ENCODE measurements around the gene SLC11A2.

Gene SLC11A2

GRCh38 chr12:51025836-51026638 lies at the start of gene SLC11A2:
TSS of gene SLC11A2 (minus strand) at chr12:51026384. CDS start at chr12:51010728, 15,656 bp downstream.
- H4K20me1 ChIP-seq (ENCODE audit: control insufficient read depth, insufficient read depth, low read depth, low read length), result no peaks in the 10 kb centered on the region
- H3K79me2 ChIP-seq (ENCODE audit: control insufficient read depth, low read length), result peaks cover 50% of the 10 kb centered on the region
- TF ChIP-seq CTCF (IDR thresholded peaks at IDR 0.05; ENCODE audit: low read depth, low read length, poor library complexity, severe bottlenecking) (peak; percentile 20), EZH2phosphoT487 (IDR thresholded peaks at IDR 0.05; ENCODE audit: borderline replicate concordance, low read length) (no peak)
- H3K4me1 ChIP-seq (ENCODE audit: control insufficient read depth, low read length), result peaks cover 30% of the 10 kb centered on the region
- no peaks in the 10 kb centered on the region for H3K9me2 ChIP-seq (replicated peaks; ENCODE audit: control insufficient read depth, low read length)
- peak within 1 kb of the TSS; percentile 87 for H3K4me3 ChIP-seq (ENCODE audit: low read length)
- H3K4me2 ChIP-seq (ENCODE audit: low read length), result peak within 1 kb of the TSS; percentile 87
- H3K36me3 ChIP-seq (ENCODE audit: control insufficient read depth, low read length), result no peaks in the 10 kb centered on the region
- peaks cover 5% of the 10 kb centered on the region; the same call in 1 of the 2 replicates for H3K27me3 ChIP-seq (ENCODE audit: control insufficient read depth, low read length)
- peaks cover 5% of the 10 kb centered on the region for H3F3A ChIP-seq (ENCODE audit: control insufficient read depth, insufficient read depth)
- H3K9me3 ChIP-seq (ENCODE audit: control insufficient read depth, insufficient read depth, low read length), result no peaks in the 10 kb centered on the region
- 0 out of 2 replicates have a peak within 1 kb of the TSS, but pooled peaks have one; percentile 12 for H3K27ac ChIP-seq (ENCODE audit: low read depth, low read length)

DNA sequence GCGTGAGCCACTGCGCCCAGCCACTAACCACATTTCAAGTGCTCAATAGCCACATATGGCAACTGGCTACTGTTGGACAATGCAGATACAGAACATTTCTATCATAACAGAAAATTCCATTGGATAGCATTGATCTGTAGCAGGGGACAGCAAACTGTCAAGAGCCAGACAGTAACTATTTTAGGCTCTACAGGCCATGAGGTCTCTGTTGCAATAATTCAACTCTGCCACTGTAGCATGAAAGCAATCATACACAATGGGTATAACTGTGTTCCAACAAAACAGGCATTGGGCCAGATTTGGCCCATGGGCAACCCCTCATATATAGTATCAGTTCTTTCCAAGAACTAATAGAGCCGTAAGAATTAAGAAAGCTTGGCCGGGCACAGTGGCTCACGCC lies 49.2 kb upstream of the SLC11A2 start:
- TF ChIP-seq EZH2phosphoT487 (IDR thresholded peaks at IDR 0.05; ENCODE audit: borderline replicate concordance, low read length) (no peak), CTCF (IDR thresholded peaks at IDR 0.05; ENCODE audit: low read depth, low read length, poor library complexity, severe bottlenecking) (no peak)
- no peaks in the 10 kb centered on the region for H3F3A ChIP-seq (ENCODE audit: control insufficient read depth, insufficient read depth)
- H3K27ac ChIP-seq (ENCODE audit: low read depth, low read length), result no peak overlapping the region
- H3K4me1 ChIP-seq (ENCODE audit: control insufficient read depth, low read length), result 0 out of 2 replicates have a peak, but pooled peaks cover 3% of the 10 kb centered on the region
- no peaks in the 10 kb centered on the region for H3K79me2 ChIP-seq (ENCODE audit: control insufficient read depth, low read length)
- H3K4me3 ChIP-seq (ENCODE audit: low read length), result no peak overlapping the region
- H3K36me3 ChIP-seq (ENCODE audit: control insufficient read depth, low read length), result no peaks in the 10 kb centered on the region
- H3K9me3 ChIP-seq (ENCODE audit: control insufficient read depth, insufficient read depth, low read length), result no peaks in the 10 kb centered on the region
- no peaks in the 10 kb centered on the region for H3K9me2 ChIP-seq (replicated peaks; ENCODE audit: control insufficient read depth, low read length)
- H3K4me2 ChIP-seq (ENCODE audit: low read length), result no peak overlapping the region
- H3K27me3 ChIP-seq (ENCODE audit: control insufficient read depth, low read length), result no peaks in the 10 kb centered on the region
- no peaks in the 10 kb centered on the region for H4K20me1 ChIP-seq (ENCODE audit: control insufficient read depth, insufficient read depth, low read depth, low read length)

GRCh38 chr12:51071663-51072062 lies 45.5 kb upstream of the SLC11A2 start:
- no peak overlapping the region for H3K4me3 ChIP-seq (ENCODE audit: low read length)
- H3K36me3 ChIP-seq (ENCODE audit: control insufficient read depth, low read length), result peaks cover 6% of the 10 kb centered on the region
- no peaks in the 10 kb centered on the region for H3K9me3 ChIP-seq (ENCODE audit: control insufficient read depth, insufficient read depth, low read length)
- TF ChIP-seq CTCF (IDR thresholded peaks at IDR 0.05; ENCODE audit: low read depth, low read length, poor library complexity, severe bottlenecking) (no peak), EZH2phosphoT487 (IDR thresholded peaks at IDR 0.05; ENCODE audit: borderline replicate concordance, low read length) (no peak)
- no peaks in the 10 kb centered on the region for H3K4me1 ChIP-seq (ENCODE audit: control insufficient read depth, low read length)
- H3K9me2 ChIP-seq (replicated peaks; ENCODE audit: control insufficient read depth, low read length), result no peaks in the 10 kb centered on the region
- no peaks in the 10 kb centered on the region for H3F3A ChIP-seq (ENCODE audit: control insufficient read depth, insufficient read depth)
- H3K27me3 ChIP-seq (ENCODE audit: control insufficient read depth, low read length), result no peaks in the 10 kb centered on the region
- no peaks in the 10 kb centered on the region for H3K79me2 ChIP-seq (ENCODE audit: control insufficient read depth, low read length)
- H3K4me2 ChIP-seq (ENCODE audit: low read length), result no peak overlapping the region
- no peak overlapping the region for H3K27ac ChIP-seq (ENCODE audit: low read depth, low read length)
- no peaks in the 10 kb centered on the region for H4K20me1 ChIP-seq (ENCODE audit: control insufficient read depth, insufficient read depth, low read depth, low read length)
